ENCODE results near the gene GPSM1. TPM values are rescaled to one million over a fixed set of nuclear protein-coding genes. Genes with fewer than 3 reads are reported as not detected.
A peak's percentile ranks its signal among the peaks of the same experiment; 100 is the strongest.

GPSM1 gene
- total RNA-seq, 1 donor from 2014 or later, result 6.2 TPM

GRCh38 chr9:136321561-136321960, 5.8 kb upstream of the GPSM1 start:
- Histone ChIP-seq H3K36me3 (no peaks in the 10 kb centered on the region), H3K4me3 (no peak overlapping the region), H3F3A (ENCODE audit: low read depth) (peaks cover 6% of the 10 kb centered on the region), H3K4me1 (peaks cover 8% of the 10 kb centered on the region), H3K79me2 (ENCODE audit: low read depth) (no peaks in the 10 kb centered on the region), H3K27me3 (no peaks in the 10 kb centered on the region), H3K4me2 (no peak overlapping the region), H3K27ac (no peak overlapping the region), H2AFZ (replicated peaks) (no peak overlapping the region), H4K20me1 (ENCODE audit: low read depth) (no peaks in the 10 kb centered on the region), H3K9ac (no peak overlapping the region), H3K9me3 (ENCODE audit: low read depth) (peaks cover 3% of the 10 kb centered on the region)
- Mint-ChIP-seq H3K27ac (no peak overlapping the region), H3K4me3 (no peak overlapping the region), H3K4me1 (peaks cover 19% of the 10 kb centered on the region), H3K27me3 (ENCODE audit: insufficient read depth, low read depth) (peaks cover 11% of the 10 kb centered on the region), H3K9me3 (no peaks in the 10 kb centered on the region), H3K36me3 (peaks cover under 1% of the 10 kb centered on the region)
- no peak for DNase-seq (ENCODE audit: low spot score)
- no peak for TF ChIP-seq EZH2 (IDR thresholded peaks at IDR 0.05)
- TF ChIP-seq EZH2phosphoT487 (IDR thresholded peaks at IDR 0.05), result no peak
- TF ChIP-seq CTCF (IDR thresholded peaks at IDR 0.05), result no peak

GRCh38 chr9:136322756-136323330, 4.5 kb upstream of the GPSM1 start:
- H3K36me3 Mint-ChIP-seq, result no peaks in the 10 kb centered on the region
- Histone ChIP-seq H4K20me1 (ENCODE audit: low read depth) (no peaks in the 10 kb centered on the region), H3K4me2 (no peak overlapping the region), H3K27ac (no peak overlapping the region), H3K4me1 (peaks cover 14% of the 10 kb centered on the region), H3K9ac (no peak overlapping the region), H3K9me3 (ENCODE audit: low read depth) (peaks cover 3% of the 10 kb centered on the region), H3K36me3 (no peaks in the 10 kb centered on the region), H3K4me3 (no peak overlapping the region), H3F3A (ENCODE audit: low read depth) (peaks cover 12% of the 10 kb centered on the region), H3K79me2 (ENCODE audit: low read depth) (peaks cover 2% of the 10 kb centered on the region), H3K27me3 (no peaks in the 10 kb centered on the region), H2AFZ (replicated peaks) (no peak overlapping the region)
- no peak overlapping the region for H3K27ac Mint-ChIP-seq
- peaks cover 14% of the 10 kb centered on the region for H3K4me1 Mint-ChIP-seq
- no peak overlapping the region for H3K4me3 Mint-ChIP-seq
- TF ChIP-seq CTCF (IDR thresholded peaks at IDR 0.05) (no peak), EZH2 (IDR thresholded peaks at IDR 0.05) (no peak), EZH2phosphoT487 (IDR thresholded peaks at IDR 0.05) (no peak)
- no peaks in the 10 kb centered on the region for H3K9me3 Mint-ChIP-seq
- DNase-seq (ENCODE audit: low spot score), result no peak
- peaks cover 10% of the 10 kb centered on the region for H3K27me3 Mint-ChIP-seq (ENCODE audit: insufficient read depth, low read depth)

- peaks cover 10% of the 10 kb centered on the region for H3K4me1 Mint-ChIP-seq
- H3K27me3 ChIP-seq, result no peaks in the 10 kb centered on the region
- H3K4me3 Mint-ChIP-seq, result no peak overlapping the region
- H3K27ac ChIP-seq, result no peak overlapping the region
- TF ChIP-seq EZH2phosphoT487 (IDR thresholded peaks at IDR 0.05) (no peak), EZH2 (IDR thresholded peaks at IDR 0.05) (no peak), CTCF (IDR thresholded peaks at IDR 0.05) (no peak)
- peaks cover 7% of the 10 kb centered on the region for H3K79me2 ChIP-seq (ENCODE audit: low read depth)
- H3K36me3 ChIP-seq, result no peaks in the 10 kb centered on the region
- no peaks in the 10 kb centered on the region for H4K20me1 ChIP-seq (ENCODE audit: low read depth)
- H3K9me3 ChIP-seq (ENCODE audit: low read depth), result peaks cover 3% of the 10 kb centered on the region
- H3K4me2 ChIP-seq, result no peak overlapping the region
- no peaks in the 10 kb centered on the region for H3K36me3 Mint-ChIP-seq
- no peak for DNase-seq (ENCODE audit: low spot score)
- H3K4me3 ChIP-seq, result no peak overlapping the region
- no peaks in the 10 kb centered on the region for H3K9me3 Mint-ChIP-seq
- H3F3A ChIP-seq (ENCODE audit: low read depth), result peaks cover 15% of the 10 kb centered on the region
- no peak overlapping the region for H3K9ac ChIP-seq
- H3K4me1 ChIP-seq, result peaks cover 20% of the 10 kb centered on the region
- H2AFZ ChIP-seq (replicated peaks), result no peak overlapping the region
- peak overlapping the region; percentile 46 for H3K27ac Mint-ChIP-seq
- peaks cover 8% of the 10 kb centered on the region for H3K27me3 Mint-ChIP-seq (ENCODE audit: insufficient read depth, low read depth)
These were observed 4.0 kb upstream of the GPSM1 start for GRCh38 chr9:136323371-136323789.
